Activated CD8-positive, alpha-beta memory T cell treated with anti-CD3 and anti-CD28 coated beads for 36 hours (primary cell): ENCODE data around the gene CCS. TPM values are rescaled to one million over a fixed set of nuclear protein-coding genes. Genes with fewer than 3 reads are reported as not detected.
"Not testable (repeated sequence)": the region's sequence is repeated elsewhere in the genome, so short reads cannot be mapped to it uniquely, and the experiment has no call there.

Experiments
- CTCF ChIA-PET: fragments of 350-600 bp; sonication (Branson Sonifier 250); formaldehyde crosslinking; loops from one replicate; lab custom pipeline; 2021; ENCODE audit warnings: antibody characterized with exemption; lab: Charles Lee
- POLR2A ChIA-PET: fragments of 350-600 bp; sonication (Branson Sonifier 250); formaldehyde crosslinking; loops from one replicate; lab custom pipeline; 2021; ENCODE audit warnings: antibody characterized with exemption; lab: Charles Lee
- total RNA-seq, 2 experiments: library from RNA; stranded (reverse); gene quantifications; one replicate each; pipeline ENCODE4 v1.2.3, GENCODE V29; 2021

Gene CCS
- total RNA-seq, 2 experiments from 2014 or later: 24.6 to 25.4 TPM

DNA sequence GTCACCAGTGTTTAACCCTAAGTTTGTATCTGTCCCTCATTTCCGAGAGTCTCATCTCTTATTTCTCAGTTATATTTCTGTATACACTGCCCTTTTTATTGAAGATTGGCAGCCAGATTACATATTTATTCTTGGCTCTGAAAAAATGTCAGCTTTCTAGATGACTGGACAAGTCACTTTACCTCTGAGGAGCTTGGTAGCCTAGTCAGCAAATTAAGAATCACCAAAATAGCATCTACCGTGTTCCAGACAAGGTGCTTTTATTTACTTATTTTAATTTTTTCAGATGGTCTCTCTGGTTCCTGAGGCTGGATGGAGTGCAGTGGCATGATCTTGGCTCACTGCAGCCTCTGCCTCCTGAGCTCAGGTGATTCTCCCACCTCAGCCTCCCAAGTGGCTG, 40.0 kb downstream of the CCS start:
- ChIA-PET POLR2A (interaction anchor here (0.7 kb wide), 1 partner anchor 40 kb away, joined by 4 read pairs; no protein-coding TSS in a partner anchor), CTCF (interaction anchor here (0.5 kb wide), 1 partner anchor 56 kb away, joined by 3 read pairs; no protein-coding TSS in a partner anchor)

DNA sequence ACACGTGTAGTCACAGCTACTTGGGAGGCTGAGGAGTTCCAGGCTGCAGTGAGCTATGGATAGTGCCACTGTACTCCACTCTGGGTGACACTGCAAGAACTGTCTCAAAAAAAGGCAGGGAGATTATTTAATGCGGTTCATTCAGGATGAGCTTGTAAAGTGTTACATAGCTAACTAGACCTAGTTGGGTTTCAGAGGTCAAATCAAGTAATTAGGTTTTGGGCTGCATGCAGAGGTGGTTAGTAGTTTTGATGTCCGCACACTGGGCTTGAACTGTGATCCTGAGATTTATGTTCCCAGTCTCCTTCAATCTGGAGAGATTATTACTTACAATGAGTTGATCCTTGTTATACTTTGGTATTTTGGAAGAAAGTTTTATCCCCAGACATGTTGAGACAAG, 43.4 kb downstream of the CCS start:
- ChIA-PET CTCF (interaction anchor here (1.0 kb wide), 1 partner anchor 42 kb away, joined by 3 read pairs; no protein-coding TSS in a partner anchor), POLR2A (interaction anchor here (1.1 to 3.4 kb wide), 2 partner anchors 16 to 20 kb away, joined by 5 to 19 read pairs; partner anchors contain the start of gene RBM14)

DNA sequence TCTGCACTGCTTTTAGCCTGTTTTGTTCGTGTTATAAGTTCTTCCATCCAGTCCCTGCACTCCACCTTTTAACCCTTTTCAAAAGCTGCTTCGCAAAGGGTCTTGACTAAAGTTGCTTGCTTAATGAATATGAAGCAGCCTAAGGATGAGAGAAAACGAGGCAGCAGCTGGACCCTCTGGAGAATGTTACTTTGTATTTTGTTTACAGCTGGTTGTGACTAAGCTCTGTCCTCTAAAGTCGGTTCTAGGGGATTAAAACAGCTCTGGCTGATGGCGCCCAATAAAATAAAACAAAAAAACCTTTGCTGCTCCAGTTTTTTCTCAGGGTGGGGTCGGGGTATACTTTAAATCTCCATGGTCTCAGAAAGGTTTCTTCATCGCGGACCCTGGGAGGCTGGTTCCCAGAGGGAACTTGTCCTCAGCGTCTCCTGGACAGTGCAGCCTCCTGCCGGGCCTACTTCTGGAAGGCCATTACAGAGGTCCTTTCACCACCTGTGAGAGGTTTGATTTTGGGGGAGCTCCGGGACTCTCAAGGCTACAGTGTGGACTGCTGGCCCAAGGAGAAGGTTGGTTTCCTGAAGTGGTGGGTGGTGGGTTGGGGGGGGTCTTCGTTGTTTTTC, 44.7 kb downstream of the CCS start:
- ChIA-PET POLR2A (interaction anchor here (0.8 to 4.0 kb wide), 8 partner anchors 12 to 92 kb away, joined by 3 to 37 read pairs (median 9); partner anchors contain the start of genes RBM14, RBM4B and ZDHHC24), CTCF (interaction anchor here (0.7 to 2.2 kb wide), 9 partner anchors 8 to 58 kb away, joined by 3 to 14 read pairs (median 4); partner anchors contain the start of genes CCDC87 and CCS)

DNA sequence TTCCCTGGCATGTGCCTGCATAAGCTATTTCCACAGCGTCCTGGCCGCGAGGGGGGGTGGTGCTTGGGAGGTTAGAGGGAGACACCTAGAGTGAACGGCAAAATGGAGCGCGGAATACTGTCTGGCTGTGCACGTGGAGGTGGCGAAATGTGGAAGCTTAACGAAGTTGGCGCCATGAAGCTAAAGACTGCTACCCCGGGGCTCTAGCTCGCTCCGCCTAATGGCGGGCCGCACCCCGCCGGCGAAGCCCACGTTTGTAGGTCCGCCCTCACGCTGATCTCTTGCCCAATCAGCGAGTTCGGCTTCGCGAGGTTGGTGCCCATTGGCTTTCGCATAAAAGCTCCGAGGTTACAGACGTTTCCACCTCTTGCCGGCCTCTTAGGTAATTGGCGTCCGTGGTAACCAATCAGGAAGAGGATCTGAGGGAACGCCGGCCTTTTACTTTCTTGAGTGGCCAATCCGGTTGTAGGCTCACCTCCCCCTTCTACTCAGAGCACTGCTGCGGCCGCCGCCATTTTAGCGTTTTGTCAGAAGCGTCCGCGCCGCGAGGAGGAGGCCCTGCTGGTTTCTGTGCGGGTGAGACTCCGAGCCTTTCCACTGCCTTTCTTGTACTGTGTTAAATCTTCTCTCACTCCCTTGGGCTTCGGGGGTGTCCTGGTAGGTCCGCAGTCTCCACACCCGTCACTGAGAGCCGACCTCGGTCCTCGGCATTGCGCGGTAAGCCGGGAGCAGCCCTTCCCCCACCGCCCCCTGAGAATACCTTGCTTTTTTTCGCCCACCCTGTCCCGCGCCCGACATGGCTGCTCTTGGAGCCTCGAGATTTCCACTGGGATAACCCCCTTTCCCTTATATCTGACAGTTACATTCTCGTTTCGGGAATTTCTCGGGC, 45.4 kb downstream of the CCS start, which contains the start of gene RBM4:
TSS of gene RBM4 (plus strand) at position 527 of the 889 bp plus-strand sequence. CDS start 1,009 bp downstream, outside the sequence.
- ChIA-PET POLR2A (interaction anchor here (0.6 to 4.0 kb wide), 16 partner anchors 7 to 1833 kb away, joined by 3 to 37 read pairs (median 5); partner anchors contain the start of genes CCDC87, CCS, RBM14 and RBM4B), CTCF (interaction anchor here (0.7 to 2.2 kb wide), 9 partner anchors 10 to 59 kb away, joined by 3 to 14 read pairs (median 4); partner anchors contain the start of genes CCDC87 and CCS)

DNA sequence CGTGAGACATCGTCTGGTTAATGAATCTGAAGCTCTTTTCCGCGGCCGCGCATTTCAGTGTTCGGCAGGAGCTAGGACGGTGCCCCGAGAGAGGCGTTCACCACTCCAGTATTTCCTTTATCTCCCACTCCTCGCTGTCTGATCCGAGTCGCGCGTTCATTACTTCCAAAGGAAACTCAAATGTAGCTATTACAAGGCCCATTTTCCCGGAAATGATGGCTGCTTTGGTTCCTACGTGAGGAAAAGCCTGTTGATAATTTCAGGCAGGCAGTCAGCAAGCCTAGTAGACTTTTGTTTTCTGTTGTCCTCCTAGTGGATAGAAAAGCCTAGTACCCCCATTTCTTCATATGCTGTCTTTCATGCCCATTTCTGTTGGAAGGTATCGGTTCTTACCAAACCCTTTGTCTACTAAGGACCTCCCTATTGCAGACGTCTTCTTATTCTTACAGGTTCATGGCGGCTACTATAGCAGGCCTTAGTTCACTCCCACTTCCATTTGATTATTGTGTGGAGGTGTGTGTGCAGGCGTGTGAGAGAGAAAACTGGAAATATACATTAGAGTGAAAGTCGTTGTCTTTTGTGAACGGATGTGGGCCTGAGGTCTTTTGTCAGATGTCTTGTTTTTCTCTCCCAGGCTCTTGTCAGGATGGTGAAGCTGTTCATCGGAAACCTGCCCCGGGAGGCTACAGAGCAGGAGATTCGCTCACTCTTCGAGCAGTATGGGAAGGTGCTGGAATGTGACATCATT, 46.3 kb downstream of the CCS start:
- ChIA-PET CTCF (interaction anchor here (0.7 to 2.2 kb wide), 4 partner anchors 16 to 60 kb away, joined by 3 to 14 read pairs (median 5); no protein-coding TSS in a partner anchor), POLR2A (interaction anchor here (0.6 to 4.0 kb wide), 10 partner anchors 8 to 1834 kb away, joined by 3 to 37 read pairs (median 5); partner anchors contain the start of genes CCDC87, CCS, RBM14 and ZDHHC24)

DNA sequence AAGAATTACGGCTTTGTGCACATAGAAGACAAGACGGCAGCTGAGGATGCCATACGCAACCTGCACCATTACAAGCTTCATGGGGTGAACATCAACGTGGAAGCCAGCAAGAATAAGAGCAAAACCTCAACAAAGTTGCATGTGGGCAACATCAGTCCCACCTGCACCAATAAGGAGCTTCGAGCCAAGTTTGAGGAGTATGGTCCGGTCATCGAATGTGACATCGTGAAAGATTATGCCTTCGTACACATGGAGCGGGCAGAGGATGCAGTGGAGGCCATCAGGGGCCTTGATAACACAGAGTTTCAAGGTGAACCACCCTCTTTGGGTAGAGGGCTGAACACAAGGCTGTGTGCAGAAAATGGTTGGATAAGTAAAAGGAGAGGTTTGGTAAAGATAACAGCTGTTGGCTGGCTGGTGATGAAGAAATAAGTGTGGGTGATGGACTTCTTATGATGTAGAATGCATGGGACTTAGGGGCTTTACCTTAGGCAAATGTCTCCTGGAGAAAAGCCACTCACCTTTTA, 46.9 kb downstream of the CCS start:
- POLR2A ChIA-PET: interaction anchor here (1.6 to 4.0 kb wide), 5 partner anchors 11 to 94 kb away, joined by 5 to 37 read pairs (median 5); partner anchors contain the start of genes CCDC87, CCS, RBM14 and ZDHHC24
- CTCF ChIA-PET: not testable (repeated sequence)

DNA sequence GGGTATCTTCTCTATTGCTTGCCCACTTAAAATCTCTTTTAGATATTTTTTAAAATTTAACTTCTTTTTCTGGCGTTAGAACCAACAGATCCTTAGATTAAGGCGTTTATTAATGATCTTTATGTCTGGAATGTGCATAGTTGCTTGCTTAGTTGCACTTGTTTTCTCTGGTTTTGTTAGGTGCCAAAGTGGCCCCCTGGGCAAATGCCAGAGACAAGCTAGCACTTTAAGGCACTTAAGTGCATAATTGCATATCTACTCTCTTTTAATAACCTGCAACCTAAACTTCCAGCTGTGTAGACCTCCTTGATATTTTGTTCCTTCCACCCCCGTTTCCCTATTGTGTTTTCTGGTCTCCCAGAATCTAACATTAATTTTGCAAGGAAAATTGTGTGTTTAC, 48.8 kb downstream of the CCS start:
- POLR2A ChIA-PET: no interaction called here
- CTCF ChIA-PET: interaction anchor here (0.9 kb wide), 2 partner anchors 17 to 37 kb away, joined by 3 read pairs; no protein-coding TSS in a partner anchor

DNA sequence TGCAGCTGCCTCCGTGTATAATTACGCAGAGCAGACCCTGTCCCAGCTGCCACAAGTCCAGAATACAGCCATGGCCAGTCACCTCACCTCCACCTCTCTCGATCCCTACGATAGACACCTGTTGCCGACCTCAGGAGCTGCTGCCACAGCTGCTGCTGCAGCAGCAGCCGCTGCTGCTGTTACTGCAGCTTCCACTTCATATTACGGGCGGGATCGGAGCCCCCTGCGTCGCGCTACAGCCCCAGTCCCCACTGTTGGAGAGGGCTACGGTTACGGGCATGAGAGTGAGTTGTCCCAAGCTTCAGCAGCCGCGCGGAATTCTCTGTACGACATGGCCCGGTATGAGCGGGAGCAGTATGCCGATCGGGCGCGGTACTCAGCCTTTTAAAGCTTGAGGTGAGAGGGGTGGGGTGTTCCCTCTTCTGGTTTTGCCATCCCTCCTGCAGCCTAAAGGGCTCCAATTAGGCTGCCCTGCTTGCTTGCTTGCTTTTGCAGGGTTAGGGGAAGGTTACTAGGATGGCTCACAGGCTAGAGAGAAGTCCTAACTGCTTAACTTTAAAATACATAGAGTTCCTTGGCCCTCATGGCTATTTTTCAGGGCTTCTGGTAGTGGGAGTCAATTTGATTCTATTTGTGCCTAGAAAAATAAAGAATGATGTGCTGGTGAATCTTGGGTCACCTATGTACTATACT, 50.9 kb downstream of the CCS start:
- POLR2A ChIA-PET: interaction anchor here (0.5 to 1.1 kb wide), 2 partner anchors 10 to 27 kb away, joined by 3 to 5 read pairs; no protein-coding TSS in a partner anchor

DNA sequence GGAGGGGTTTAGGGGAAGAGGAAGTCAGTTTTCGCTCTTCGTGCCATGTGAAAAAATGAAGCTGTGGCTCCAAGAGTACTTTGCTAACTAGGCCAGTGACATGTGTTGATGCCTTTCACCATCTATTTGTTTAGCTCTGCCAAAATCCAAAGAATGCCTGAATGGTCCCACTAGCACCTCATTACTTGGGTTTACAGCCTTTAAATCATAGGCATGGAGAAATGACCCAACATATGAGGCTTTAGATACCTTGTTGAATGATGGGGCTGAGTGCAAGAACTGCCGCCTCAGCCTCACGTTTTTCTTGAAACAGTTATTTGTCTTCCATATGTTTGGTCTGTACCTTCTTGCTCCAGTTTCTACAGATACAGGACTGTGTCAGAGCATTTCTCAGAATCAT, 53.8 kb downstream of the CCS start:
- ChIA-PET CTCF (interaction anchor here (1.8 to 2.1 kb wide), 2 partner anchors 32 to 67 kb away, joined by 4 to 7 read pairs; partner anchors contain the start of gene RBM4B), POLR2A (interaction anchor here (1.2 kb wide), 1 partner anchor 26 kb away, joined by 4 read pairs; no protein-coding TSS in a partner anchor)

More for the DNA sequence above, 50.9 kb downstream of the CCS start:
- CTCF ChIA-PET: no interaction called here

DNA sequence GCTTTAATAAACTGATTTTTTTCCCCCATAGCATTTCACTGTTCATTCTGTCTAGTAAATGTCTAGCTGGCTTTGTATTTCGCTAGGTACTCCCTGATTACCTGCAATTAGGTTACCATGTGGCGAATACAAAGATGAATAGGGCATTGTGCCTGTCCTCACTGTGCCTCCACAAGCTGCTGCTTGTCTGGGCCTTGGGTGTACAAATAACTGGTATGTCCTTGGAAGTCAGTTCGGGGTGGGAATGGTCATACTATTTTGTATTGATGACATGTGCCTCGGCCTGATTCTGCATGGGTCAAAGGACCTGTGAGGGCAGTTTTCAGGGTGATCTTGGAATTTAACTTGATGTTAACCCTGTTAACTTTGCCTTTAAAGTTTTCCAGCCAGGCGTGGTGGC, 56.9 kb downstream of the CCS start:
- ChIA-PET CTCF (no interaction called here), POLR2A (interaction anchor here (1.7 kb wide), 1 partner anchor 12 kb away, joined by 10 read pairs; the partner anchor contains the start of gene RBM4)

DNA sequence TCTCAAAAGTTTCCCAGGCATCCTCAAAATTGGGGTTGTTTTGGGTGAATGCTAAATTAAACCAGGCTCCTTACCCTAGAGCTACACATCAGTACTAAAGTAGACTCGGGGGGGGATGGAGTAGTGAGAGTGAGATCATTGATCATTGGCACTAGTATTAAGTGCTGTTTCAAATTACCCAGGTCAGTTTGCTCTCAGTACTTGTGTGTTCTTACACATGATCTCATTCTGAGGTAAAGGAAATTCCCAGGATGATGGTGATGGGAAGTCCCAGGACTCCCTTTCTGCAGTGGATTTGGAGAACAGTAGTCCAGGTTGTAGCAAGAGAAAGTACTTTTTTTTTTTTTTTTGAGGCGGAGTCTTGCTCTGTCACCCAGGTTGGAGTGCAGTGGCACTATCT, 58.0 kb downstream of the CCS start:
- POLR2A ChIA-PET: no interaction called here
- CTCF ChIA-PET: no interaction called here

DNA sequence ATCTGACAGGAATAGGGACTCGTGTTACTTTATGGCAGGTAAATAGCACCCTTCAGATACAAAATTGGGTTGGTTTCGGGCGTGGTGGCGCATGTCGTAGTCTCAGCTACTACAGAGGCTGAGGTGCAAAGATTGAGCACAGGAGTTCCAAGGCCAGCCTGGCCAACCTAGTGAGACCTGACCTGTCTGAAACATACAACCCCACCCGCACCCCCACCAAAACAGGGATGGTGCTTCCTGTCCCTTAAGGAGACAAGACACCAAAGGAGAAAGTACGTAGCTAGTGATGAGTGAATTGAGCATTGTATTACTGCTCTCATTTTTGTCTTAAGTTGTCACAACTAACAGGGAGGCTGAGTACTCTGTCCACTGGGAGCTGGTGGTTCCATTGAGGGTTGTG, 59.7 kb downstream of the CCS start:
- ChIA-PET POLR2A (interaction anchor here (0.8 kb wide), 1 partner anchor 15 kb away, joined by 3 read pairs; no protein-coding TSS in a partner anchor), CTCF (no interaction called here)

DNA sequence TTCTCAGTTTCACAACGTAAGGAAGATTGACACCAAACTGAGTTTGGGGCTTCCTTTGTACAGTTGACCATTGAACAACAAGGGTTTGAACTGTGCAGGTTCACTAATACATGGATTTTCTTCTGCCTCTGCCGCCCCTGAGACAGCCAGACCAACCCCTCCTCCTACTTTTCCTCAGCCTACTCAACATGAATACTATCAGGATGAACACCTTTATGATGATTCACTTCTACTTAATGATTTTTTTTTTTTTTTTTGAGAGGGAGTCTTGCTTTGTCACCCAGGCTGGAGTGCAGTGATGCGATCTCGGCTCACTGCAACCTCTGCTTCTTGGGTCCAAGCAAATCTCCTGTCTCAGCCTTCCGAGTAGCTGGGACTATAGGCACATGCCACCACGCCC, 60.1 kb downstream of the CCS start:
- POLR2A ChIA-PET: interaction anchor here (0.8 kb wide), 1 partner anchor 15 kb away, joined by 3 read pairs; no protein-coding TSS in a partner anchor
- CTCF ChIA-PET: interaction anchor here (0.7 kb wide), 1 partner anchor 25 kb away, joined by 4 read pairs; no protein-coding TSS in a partner anchor
